H1 (cell line): ENCODE measurements around the gene PRKN. TPM values are rescaled to one million over a fixed set of nuclear protein-coding genes. Genes with fewer than 3 reads are reported as not detected.

Source experiments
- CTCF ChIA-PET: fragments of 300-600 bp; sonication (Branson Sonifier 250); formaldehyde crosslinking; loops from one replicate; lab custom pipeline; 2021; ENCODE audit not compliant: partially characterized antibody; lab: Charles Lee
- POLR2A ChIA-PET: fragments of 300-600 bp; sonication (Branson Sonifier 250); formaldehyde crosslinking; loops from one replicate; lab custom pipeline; 2021; ENCODE audit warnings: inconsistent platforms; ENCODE audit not compliant: partially characterized antibody; lab: Charles Lee
- DNase-seq, 2 experiments: peaks; one replicate each; pipeline versions ENCODE4 v3.0.0 to v3.0.0-alpha.2; 2010 to 2022; ENCODE audit warnings: low spot score in 2 of 2, low read depth in 1 of 2, mixed read lengths in 1 of 2
- FAIRE-seq: peaks from 2 replicates; lab custom pipeline; 2011; peaks lifted over from hg19 to GRCh38; lab: Jason Lieb, UNC
- H2AFZ ChIP-seq: 2 replicates; pipeline ENCODE4 v1.8.1; 2012; ENCODE audit warnings: low read length, inconsistent platforms
- H2AK5ac ChIP-seq: 2 replicates; pipeline ENCODE4 v1.6.1; 2013; ENCODE audit warnings: low read depth, low read length
- H2BK120ac ChIP-seq: replicated peaks from 2 replicates; pipeline ENCODE3; 2013; ENCODE audit warnings: low read depth, low read length, inconsistent platforms
- H2BK12ac ChIP-seq: 2 replicates; pipeline ENCODE4 v1.6.1; 2013; ENCODE audit warnings: low read depth, low read length
- H2BK15ac ChIP-seq: 2 replicates; pipeline ENCODE4 v1.6.1; 2013; ENCODE audit warnings: low read length
- H2BK20ac ChIP-seq: 2 replicates; pipeline ENCODE4 v1.6.1; 2013; ENCODE audit warnings: low read length
- H2BK5ac ChIP-seq: 2 replicates; pipeline ENCODE4 v1.6.1; 2013; ENCODE audit warnings: low read depth, low read length
- H3K14ac ChIP-seq: 2 replicates; pipeline ENCODE4 v1.6.1; 2013; ENCODE audit warnings: inconsistent platforms; ENCODE audit not compliant: insufficient read length
- H3K18ac ChIP-seq: 2 replicates; pipeline ENCODE4 v1.6.1; 2013; ENCODE audit warnings: low read length; ENCODE audit errors: extremely low read depth
- H3K23ac ChIP-seq: 2 replicates; pipeline ENCODE4 v1.6.1; 2013; ENCODE audit warnings: inconsistent platforms; ENCODE audit not compliant: insufficient read length
- H3K23me2 ChIP-seq: 2 replicates; pipeline ENCODE4 v1.6.1; 2013; ENCODE audit warnings: low read depth, low read length
- H3K27ac ChIP-seq: 2 replicates; pipeline ENCODE4 v1.6.1; 2011; ENCODE audit warnings: low read depth, low read length, inconsistent platforms
- H3K27me3 ChIP-seq, 4 experiments: replicated peaks in 1 of 4; 1 replicate in 1 of 4; 2 replicates in 3 of 4; pipeline versions ENCODE4 v1.6.1 to v1.8.1; 2011 to 2013; ENCODE audit warnings: low read length in 3 of 4, mild to moderate bottlenecking in 3 of 4, inconsistent platforms in 2 of 4, mixed read lengths in 2 of 4, moderate library complexity in 1 of 4; ENCODE audit not compliant: control insufficient read depth in 3 of 4, insufficient read depth in 3 of 4; ENCODE audit errors: extremely low read depth in 1 of 4
- H3K36me3 ChIP-seq, 4 experiments: 2 replicates each; pipeline versions ENCODE4 v1.6.1 to v1.8.1; 2011 to 2013; ENCODE audit warnings: mild to moderate bottlenecking in 4 of 4, low read length in 3 of 4, moderate library complexity in 2 of 4, control low read depth in 1 of 4, inconsistent platforms in 1 of 4; ENCODE audit not compliant: insufficient read depth in 4 of 4, control insufficient read depth in 2 of 4
- H3K4ac ChIP-seq: replicated peaks from 2 replicates; pipeline ENCODE3; 2013; ENCODE audit warnings: low read length, low read depth, mixed read lengths, inconsistent platforms; ENCODE audit not compliant: insufficient read length
- H3K4me1 ChIP-seq, 4 experiments: replicated peaks in 1 of 4; 1 replicate in 1 of 4; 2 replicates in 3 of 4; pipeline versions ENCODE4 v1.6.1 to v1.8.1; 2011 to 2013; ENCODE audit warnings: low read length in 3 of 4, inconsistent platforms in 2 of 4, mixed read lengths in 1 of 4; ENCODE audit not compliant: insufficient read depth in 4 of 4, control insufficient read depth in 3 of 4
- H3K4me2 ChIP-seq, 2 experiments: 2 replicates each; pipeline versions ENCODE4 v1.6.1 to v1.8.1; 2011 to 2013; ENCODE audit warnings: low read depth in 2 of 2, low read length in 2 of 2, control low read depth in 1 of 2, inconsistent platforms in 1 of 2, mild to moderate bottlenecking in 1 of 2; ENCODE audit not compliant: insufficient read depth in 1 of 2
- H3K4me3 ChIP-seq, 4 experiments: fragments of 200-600, 300-600 bp in 1 of 4; sonication (generic), shearing (Covaris generic), sonication (Bioruptor Twin) in 1 of 4; 2 replicates each; pipeline versions ENCODE4 v1.5.1 to v1.8.1; 2011 to 2016; ENCODE audit warnings: low read length in 4 of 4, low read depth in 3 of 4, control low read depth in 2 of 4, inconsistent platforms in 2 of 4, mild to moderate bottlenecking in 2 of 4, mixed read lengths in 1 of 4, moderate library complexity in 1 of 4; ENCODE audit not compliant: insufficient read depth in 2 of 4; ENCODE audit errors: extremely low read depth in 1 of 4
- H3K56ac ChIP-seq: replicated peaks from 2 replicates; pipeline ENCODE3; 2013; ENCODE audit warnings: low read depth, mild to moderate bottlenecking, mixed read lengths, low read length, inconsistent platforms; ENCODE audit not compliant: insufficient read length
- H3K79me1 ChIP-seq: 2 replicates; pipeline ENCODE4 v1.6.1; 2013; ENCODE audit warnings: low read depth, low read length, control low read depth
- H3K79me2 ChIP-seq, 2 experiments: 2 replicates each; pipeline versions ENCODE4 v1.6.1 to v1.8.1; 2012 to 2013; ENCODE audit warnings: low read length in 2 of 2, mild to moderate bottlenecking in 2 of 2, inconsistent platforms in 1 of 2; ENCODE audit not compliant: insufficient read depth in 2 of 2, control insufficient read depth in 1 of 2
- H3K9ac ChIP-seq, 4 experiments: replicated peaks in 1 of 4; 1 replicate in 1 of 4; 2 replicates in 3 of 4; pipeline versions ENCODE4 v1.6.1 to v1.8.1; 2011 to 2013; ENCODE audit warnings: low read depth in 3 of 4, low read length in 3 of 4, control low read depth in 2 of 4, mild to moderate bottlenecking in 2 of 4, moderate library complexity in 2 of 4, inconsistent platforms in 1 of 4; ENCODE audit errors: extremely low read depth in 1 of 4
- H3K9me3 ChIP-seq, 2 experiments: 2 replicates each; pipeline versions ENCODE4 v1.6.1 to v1.8.1; 2012 to 2013; ENCODE audit warnings: mild to moderate bottlenecking in 2 of 2, moderate library complexity in 2 of 2, control low read depth in 1 of 2, inconsistent platforms in 1 of 2, low read depth in 1 of 2, low read length in 1 of 2, mixed read lengths in 1 of 2; ENCODE audit not compliant: insufficient read depth in 2 of 2
- H4K20me1 ChIP-seq, 2 experiments: replicated peaks in 1 of 2; 2 replicates each; pipeline versions ENCODE3 to v1.8.1; 2011 to 2013; ENCODE audit warnings: inconsistent platforms in 2 of 2, low read length in 2 of 2, mild to moderate bottlenecking in 1 of 2; ENCODE audit not compliant: insufficient read depth in 2 of 2, control insufficient read depth in 1 of 2
- H4K5ac ChIP-seq: 2 replicates; pipeline ENCODE4 v1.6.1; 2013; ENCODE audit warnings: low read length, low read depth, mixed read lengths, inconsistent platforms; ENCODE audit not compliant: insufficient read length
- H4K8ac ChIP-seq: 2 replicates; pipeline ENCODE4 v1.8.0; 2013; ENCODE audit warnings: mild to moderate bottlenecking, moderate library complexity, low read length, inconsistent platforms; ENCODE audit not compliant: insufficient read depth; ENCODE audit errors: extremely low read depth
- H4K91ac ChIP-seq: replicated peaks from 2 replicates; pipeline ENCODE3; 2013; ENCODE audit warnings: low read length, mixed read lengths, inconsistent platforms; ENCODE audit not compliant: insufficient read length
- EGR1 ChIP-seq: IDR thresholded peaks from 2 replicates; pipeline ENCODE4 v1.6.1; 2011; ENCODE audit warnings: low read depth, low read length, borderline replicate concordance
- FOSL1 ChIP-seq: IDR thresholded peaks from 2 replicates; pipeline ENCODE4 v1.6.1; 2011; ENCODE audit warnings: mild to moderate bottlenecking, low read depth, low read length, moderate library complexity; ENCODE audit not compliant: insufficient read depth
- JUN ChIP-seq: IDR thresholded peaks from 2 replicates; pipeline ENCODE4 v1.6.1; 2011; ENCODE audit warnings: low read depth, mild to moderate bottlenecking, improper control_type of control experiment, low read length
- PHF8 ChIP-seq: fragments of 200-600 bp; sonication (generic); conservative IDR thresholded peaks from 2 replicates; pipeline ENCODE4 v1.7.1; 2012; ENCODE audit warnings: low read depth, mild to moderate bottlenecking, inconsistent platforms, low read length, moderate library complexity
- POLR2AphosphoS5 ChIP-seq: IDR thresholded peaks from 2 replicates; pipeline ENCODE4 v1.6.1; 2011; ENCODE audit warnings: low read depth, low read length
- SUZ12 ChIP-seq: fragments of 200-600 bp; sonication (generic); IDR thresholded peaks from 2 replicates; pipeline ENCODE4 v1.6.1; 2012; ENCODE audit warnings: mild to moderate bottlenecking, inconsistent platforms, low read length, moderate library complexity, mixed read lengths
- TBP ChIP-seq: IDR thresholded peaks from 2 replicates; pipeline ENCODE4 v1.6.1; 2011; ENCODE audit warnings: low read depth, low read length, improper control_type of control experiment
- polyA plus RNA-seq, 7 experiments: library from polyadenylated mRNA; depleted of rRNA in 3 of 7; stranded (reverse) in 5 of 7; unstranded in 2 of 7; fragments of >200 nt in 5 of 7; fragments of 200-250 nt in 2 of 7; gene quantifications; 1 replicate in 5 of 7; 2 replicates in 1 of 7; 4 replicates in 1 of 7; pipeline versions ENCODE4 v1.2.1 to v1.2.3, GENCODE V29; 2011 to 2013; ENCODE audit warnings: missing spikeins in 2 of 7, mixed read lengths in 2 of 7
- total RNA-seq: library from RNA; stranded (reverse); fragmentation: NEBNext Ultra II Directional; extraction: Animal tissue kit (Norgen Biotek cat#: 25700); gene quantifications from 2 replicates; pipeline ENCODE4 v1.2.1, GENCODE V29; 2021

PRKN gene
- total and polyA plus RNA-seq, 2 of the 8 experiments (the other 6 are each of a cell fraction or from before 2014, with no cell fraction given) = 0.13 to 0.29 TPM

DNA sequence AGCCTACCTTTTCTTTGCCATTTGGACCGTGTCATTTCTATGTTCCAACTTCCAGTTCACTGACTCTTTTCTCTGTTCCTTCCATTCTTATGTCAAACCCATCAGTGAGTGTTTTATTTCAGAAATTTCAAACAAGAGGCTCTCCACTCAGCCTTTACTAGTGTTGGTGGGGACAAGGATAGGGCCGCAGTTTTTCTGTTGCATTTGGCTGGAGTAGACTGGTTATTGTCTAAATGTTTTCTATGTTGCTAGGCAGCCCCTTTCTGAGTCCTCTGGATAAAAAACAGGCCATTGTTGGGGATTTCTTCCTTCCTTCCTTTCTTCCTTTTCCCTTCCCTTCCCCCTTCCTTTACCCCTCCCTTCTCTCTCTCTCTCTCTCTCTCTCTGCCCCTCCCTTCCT, 288.6 kb downstream of the PRKN start (continued):
- TF ChIP-seq POLR2AphosphoS5 = no peak

DNA sequence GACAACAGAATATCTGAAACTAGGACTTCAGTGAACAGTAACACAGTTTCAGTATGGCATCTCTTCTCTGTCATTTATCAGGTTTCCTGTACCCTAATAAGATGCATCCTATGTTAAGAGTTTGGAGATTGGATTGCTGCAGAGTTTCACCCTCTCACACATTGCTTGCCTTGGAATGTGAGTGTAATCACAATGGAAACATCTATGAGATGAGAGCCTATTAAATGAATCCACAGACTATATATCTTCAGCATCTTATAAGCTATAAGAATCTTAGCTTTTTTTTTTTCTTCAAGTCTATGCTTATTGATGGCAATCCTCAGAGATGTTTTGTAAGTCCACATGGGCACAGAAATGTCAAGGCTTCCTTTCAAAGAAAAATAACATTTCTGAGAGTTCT, 292.5 kb downstream of the PRKN start:
- H3K79me1 ChIP-seq = no peaks in the 10 kb centered on the region
- H2BK12ac ChIP-seq = no peak overlapping the region
- H3K36me3 ChIP-seq = peaks cover 0 to 4% (median 0%) of the 10 kb centered on the region in 4 experiments; a peak in 1 of 8 replicates
- no peak overlapping the region for H4K8ac ChIP-seq
- no peak overlapping the region for H3K4me3 ChIP-seq
- H3K27ac ChIP-seq = no peak overlapping the region
- POLR2A ChIA-PET = no interaction called here
- DNase-seq (no peak), FAIRE-seq (no peak)
- no peak overlapping the region for H3K4me2 ChIP-seq
- H2BK5ac ChIP-seq = no peak overlapping the region
- no peak overlapping the region for H2BK120ac ChIP-seq
- no peak overlapping the region for H3K4ac ChIP-seq
- H3K18ac ChIP-seq = no peak overlapping the region
- H3K9ac ChIP-seq = no peak overlapping the region
- no peak overlapping the region for H2AFZ ChIP-seq
- H4K5ac ChIP-seq = no peak overlapping the region
- peaks cover 0 to 9% of the 10 kb centered on the region in 2 experiments; a peak in 1 of 4 replicates for H3K9me3 ChIP-seq
- H4K20me1 ChIP-seq = no peaks in the 10 kb centered on the region
- CTCF ChIA-PET = no interaction called here
- H3K23ac ChIP-seq = no peak overlapping the region
- no peak overlapping the region for H2AK5ac ChIP-seq
- H3K56ac ChIP-seq = no peak overlapping the region
- no peaks in the 10 kb centered on the region; the same call in 1 of the 2 replicates for H3K23me2 ChIP-seq
- H2BK15ac ChIP-seq = no peak overlapping the region
- H3K79me2 ChIP-seq = no peaks in the 10 kb centered on the region
- no peaks in the 10 kb centered on the region for H3K27me3 ChIP-seq
- no peak overlapping the region for H2BK20ac ChIP-seq
- H3K14ac ChIP-seq = no peak overlapping the region
- no peak overlapping the region for H4K91ac ChIP-seq
- peaks cover 0 to 2% (median 0%) of the 10 kb centered on the region in 4 experiments; a peak in 1 of 7 replicates for H3K4me1 ChIP-seq
- TF ChIP-seq PHF8 = no peak
- TF ChIP-seq TBP = no peak
- no peak for TF ChIP-seq JUN
- TF ChIP-seq FOSL1 = no peak
- no peak for TF ChIP-seq SUZ12
- TF ChIP-seq EGR1 = no peak
